Heart left ventricle (tissue), 13 donors: ENCODE results near the gene SLX4IP.

ENCODE experiments used
- POLR2A ChIP-seq, 2 donors: fragments of 450-650 bp; IDR thresholded peaks; one replicate each; pipeline ENCODE4 v1.6.1; 2017; ENCODE audit warnings: antibody characterized with exemption in 2 of 2, mild to moderate bottlenecking in 2 of 2, moderate library complexity in 2 of 2
- TF ChIP-seq, protein P1 (sequence below), 12 donors: fragments of 200-600 bp; sonication (generic) in 4 of 12; IDR thresholded peaks; one replicate each; pipeline versions ENCODE4 v1.5.0 to v1.8.0; 2018 to 2022; ENCODE audit warnings: antibody characterized with exemption in 12 of 12, mild to moderate bottlenecking in 5 of 12
- donor health status: ischemic (EF 13 %, LVEDD 7.1; RV severe dilation, severe dysfunction).
- donor health status: DM: no; HTN: yes; CAD: no.
- donor health status: DM: no; HTN: no; CAD: no.
- donor health status: ischemic (EF 25% LVEDD 6.9; RV normal size, moderate dysfunction).
- donor health status: ischemic (EF 25% LVEDD 5.7; RV mildly dilated, moderate dysfunction).
- donor health status: ischemic (EF 35%, LVEDD 5.7; RV mildly dilated, moderate dysfunction).
- donor health status: nonischemic (EF 11% LVEDD 7.7; RV severe dilation, severe dysfunction).
- donor health status: DM: yes; HTN: yes; CAD: no.
- donor health status: PGD.
- donor health status: ischemic (EF 29% LVEDD 5.4; RV normal size, mild dysfunction).
- donor health status: nonischemic (EF 23%, LVEDD 6.1; RV moderate dilation, normal function).

DNA sequence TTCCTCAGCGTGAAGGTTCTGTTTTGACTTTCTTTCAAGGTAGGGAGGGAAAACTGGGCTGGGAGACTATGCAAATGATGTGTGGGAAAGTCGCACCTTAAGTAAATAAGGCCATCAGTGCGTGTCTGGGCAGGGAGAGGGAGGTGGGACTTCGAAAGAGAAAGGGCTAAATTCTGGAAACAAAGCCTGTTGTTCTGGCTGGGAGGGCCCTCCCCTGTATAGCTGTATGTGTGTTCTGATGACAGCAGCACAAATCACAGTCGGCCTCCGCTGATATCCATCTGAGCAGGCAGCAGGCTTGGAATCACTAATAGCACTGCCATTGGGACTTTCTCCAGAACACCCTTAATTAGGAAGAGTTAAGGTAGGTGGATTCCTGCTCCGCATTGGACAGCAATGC, 219.5 kb downstream of the SLX4IP start:
- TF ChIP-seq, protein P1, sequence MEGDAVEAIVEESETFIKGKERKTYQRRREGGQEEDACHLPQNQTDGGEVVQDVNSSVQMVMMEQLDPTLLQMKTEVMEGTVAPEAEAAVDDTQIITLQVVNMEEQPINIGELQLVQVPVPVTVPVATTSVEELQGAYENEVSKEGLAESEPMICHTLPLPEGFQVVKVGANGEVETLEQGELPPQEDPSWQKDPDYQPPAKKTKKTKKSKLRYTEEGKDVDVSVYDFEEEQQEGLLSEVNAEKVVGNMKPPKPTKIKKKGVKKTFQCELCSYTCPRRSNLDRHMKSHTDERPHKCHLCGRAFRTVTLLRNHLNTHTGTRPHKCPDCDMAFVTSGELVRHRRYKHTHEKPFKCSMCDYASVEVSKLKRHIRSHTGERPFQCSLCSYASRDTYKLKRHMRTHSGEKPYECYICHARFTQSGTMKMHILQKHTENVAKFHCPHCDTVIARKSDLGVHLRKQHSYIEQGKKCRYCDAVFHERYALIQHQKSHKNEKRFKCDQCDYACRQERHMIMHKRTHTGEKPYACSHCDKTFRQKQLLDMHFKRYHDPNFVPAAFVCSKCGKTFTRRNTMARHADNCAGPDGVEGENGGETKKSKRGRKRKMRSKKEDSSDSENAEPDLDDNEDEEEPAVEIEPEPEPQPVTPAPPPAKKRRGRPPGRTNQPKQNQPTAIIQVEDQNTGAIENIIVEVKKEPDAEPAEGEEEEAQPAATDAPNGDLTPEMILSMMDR (IDR thresholded peaks at IDR 0.05), result no peak
- no peak for TF ChIP-seq POLR2A (IDR thresholded peaks at IDR 0.05)
